ENCODE results near the gene SSPN.

Gene SSPN

DNA sequence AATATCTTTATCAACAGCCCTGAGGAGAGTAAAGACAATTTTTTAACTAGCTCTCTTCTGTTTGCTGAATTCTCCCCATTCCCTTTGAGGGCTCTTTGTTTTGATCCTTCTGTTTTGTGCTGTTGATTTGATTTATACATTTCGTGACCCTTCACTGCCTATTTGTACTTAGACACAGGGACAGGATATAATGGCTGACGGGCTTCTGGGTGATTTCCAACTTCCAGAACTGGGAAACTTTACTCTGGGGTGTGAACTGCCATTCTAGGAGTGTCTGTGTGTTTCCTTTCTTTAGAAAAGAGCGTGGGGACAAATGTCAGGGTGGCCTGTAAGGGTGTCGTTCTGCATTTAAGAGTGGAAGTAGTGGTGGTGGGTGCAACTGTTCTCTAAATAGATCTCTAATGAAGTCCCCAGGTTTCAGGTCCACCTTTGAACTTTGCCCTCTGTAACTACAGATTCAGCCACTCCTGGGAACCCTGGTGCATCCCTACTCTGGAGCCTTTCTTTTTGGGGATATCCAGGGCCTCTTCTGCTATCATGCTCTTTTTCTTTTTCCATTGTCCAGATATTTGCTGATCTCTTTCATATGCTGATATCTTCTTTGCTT lies 22.3 kb upstream of the SSPN start:
- Mint-ChIP-seq H3K9me3 (no peaks in the 10 kb centered on the region), H3K4me1 (ENCODE audit: low read depth) (no peaks in the 10 kb centered on the region), H3K4me3 (no peak overlapping the region), H3K27me3 (peaks cover 21% of the 10 kb centered on the region), H3K27ac (no peak overlapping the region), H3K36me3 (ENCODE audit: low read depth) (no peaks in the 10 kb centered on the region)

DNA sequence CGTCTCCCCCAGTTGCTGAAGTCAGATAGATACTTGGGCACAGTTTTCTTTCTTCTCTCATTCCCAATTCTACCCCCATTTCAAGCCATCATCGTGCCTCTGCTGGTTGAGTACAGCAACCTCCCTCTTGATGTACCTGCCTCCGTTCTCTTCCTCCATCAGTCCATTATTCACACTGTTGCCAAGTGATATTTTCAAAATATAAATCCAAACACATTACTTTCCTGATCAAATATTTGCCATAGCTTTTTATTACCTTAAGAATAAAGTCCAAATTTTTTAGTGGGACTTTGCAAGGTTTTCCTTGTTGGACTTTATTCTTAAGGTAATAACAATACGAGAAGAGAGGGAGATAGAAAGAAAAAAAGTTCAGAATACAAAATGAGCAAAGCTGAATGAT lies 18.6 kb upstream of the SSPN start:
- Mint-ChIP-seq H3K27ac (no peak overlapping the region), H3K4me1 (ENCODE audit: low read depth) (no peaks in the 10 kb centered on the region), H3K27me3 (peaks cover 21% of the 10 kb centered on the region), H3K36me3 (ENCODE audit: low read depth) (no peaks in the 10 kb centered on the region), H3K4me3 (no peak overlapping the region), H3K9me3 (no peaks in the 10 kb centered on the region)

- H3K27ac Mint-ChIP-seq: no peak overlapping the region
- H3K9me3 Mint-ChIP-seq: no peaks in the 10 kb centered on the region
- no peak overlapping the region for H3K4me3 Mint-ChIP-seq
- H3K27me3 Mint-ChIP-seq: peaks cover 25% of the 10 kb centered on the region
- no peaks in the 10 kb centered on the region for H3K4me1 Mint-ChIP-seq (ENCODE audit: low read depth)
- H3K36me3 Mint-ChIP-seq (ENCODE audit: low read depth): no peaks in the 10 kb centered on the region
Observed at GRCh38 chr12:26177283-26177682, 18.1 kb upstream of the SSPN start.

GRCh38 chr12:26179826-26180225 lies 15.5 kb upstream of the SSPN start:
- H3K4me3 Mint-ChIP-seq: no peak overlapping the region
- no peaks in the 10 kb centered on the region for H3K4me1 Mint-ChIP-seq (ENCODE audit: low read depth)
- no peak overlapping the region for H3K27ac Mint-ChIP-seq
- peaks cover 31% of the 10 kb centered on the region for H3K27me3 Mint-ChIP-seq
- H3K36me3 Mint-ChIP-seq (ENCODE audit: low read depth): no peaks in the 10 kb centered on the region
- no peaks in the 10 kb centered on the region for H3K9me3 Mint-ChIP-seq

GRCh38 chr12:26182377-26182776 lies 13.0 kb upstream of the SSPN start:
- H3K4me1 Mint-ChIP-seq (ENCODE audit: low read depth): no peaks in the 10 kb centered on the region
- H3K9me3 Mint-ChIP-seq: no peaks in the 10 kb centered on the region
- H3K27me3 Mint-ChIP-seq: peaks cover 33% of the 10 kb centered on the region

DNA sequence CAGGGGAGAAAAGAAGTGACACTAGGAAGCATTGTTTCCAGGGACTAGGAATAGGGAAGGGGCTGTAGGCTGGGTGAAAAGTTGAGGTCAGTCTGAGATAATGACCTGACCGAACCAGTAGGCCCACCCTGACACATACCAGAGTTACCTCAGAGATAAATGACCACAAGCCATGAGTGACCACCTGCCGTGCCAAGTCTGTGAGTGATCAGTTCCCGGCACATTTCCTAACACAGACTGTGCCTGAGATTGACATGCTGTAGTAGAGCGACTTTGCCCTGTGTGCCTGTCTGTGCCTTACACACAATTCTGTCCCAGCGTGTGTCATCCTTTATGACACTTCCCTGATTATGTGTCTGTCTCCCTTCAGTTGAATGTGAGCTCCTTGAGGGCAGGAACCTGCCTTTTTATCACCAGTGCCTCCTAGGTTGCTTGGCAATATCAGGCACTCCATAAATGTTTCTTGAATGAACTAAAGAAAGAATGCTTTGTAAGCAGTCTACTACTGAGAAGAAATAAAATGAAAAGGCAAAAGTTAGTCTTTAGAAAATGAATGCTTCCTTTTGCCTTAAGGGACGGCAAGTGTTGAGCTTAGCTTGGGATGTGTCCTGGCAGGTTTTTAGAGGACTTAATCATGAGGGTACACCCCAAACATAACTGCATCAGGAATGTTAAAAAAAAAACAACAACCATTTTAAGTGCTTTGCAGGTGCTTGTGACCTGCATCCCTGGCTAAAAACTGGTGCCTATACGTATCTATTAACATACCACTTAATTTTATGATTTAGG lies 9.6 kb upstream of the SSPN start:
- H3K9me3 Mint-ChIP-seq: no peaks in the 10 kb centered on the region
- H3K4me3 Mint-ChIP-seq: no peak overlapping the region
- peaks cover 9% of the 10 kb centered on the region for H3K4me1 Mint-ChIP-seq (ENCODE audit: low read depth)
- H3K27me3 Mint-ChIP-seq: peaks cover 39% of the 10 kb centered on the region
- H3K27ac Mint-ChIP-seq: no peak overlapping the region
- H3K36me3 Mint-ChIP-seq (ENCODE audit: low read depth): no peaks in the 10 kb centered on the region

More at GRCh38 chr12:26182377-26182776, 13.0 kb upstream of the SSPN start:
- Mint-ChIP-seq H3K36me3 (ENCODE audit: low read depth) (no peaks in the 10 kb centered on the region), H3K4me3 (no peak overlapping the region), H3K27ac (no peak overlapping the region)

DNA sequence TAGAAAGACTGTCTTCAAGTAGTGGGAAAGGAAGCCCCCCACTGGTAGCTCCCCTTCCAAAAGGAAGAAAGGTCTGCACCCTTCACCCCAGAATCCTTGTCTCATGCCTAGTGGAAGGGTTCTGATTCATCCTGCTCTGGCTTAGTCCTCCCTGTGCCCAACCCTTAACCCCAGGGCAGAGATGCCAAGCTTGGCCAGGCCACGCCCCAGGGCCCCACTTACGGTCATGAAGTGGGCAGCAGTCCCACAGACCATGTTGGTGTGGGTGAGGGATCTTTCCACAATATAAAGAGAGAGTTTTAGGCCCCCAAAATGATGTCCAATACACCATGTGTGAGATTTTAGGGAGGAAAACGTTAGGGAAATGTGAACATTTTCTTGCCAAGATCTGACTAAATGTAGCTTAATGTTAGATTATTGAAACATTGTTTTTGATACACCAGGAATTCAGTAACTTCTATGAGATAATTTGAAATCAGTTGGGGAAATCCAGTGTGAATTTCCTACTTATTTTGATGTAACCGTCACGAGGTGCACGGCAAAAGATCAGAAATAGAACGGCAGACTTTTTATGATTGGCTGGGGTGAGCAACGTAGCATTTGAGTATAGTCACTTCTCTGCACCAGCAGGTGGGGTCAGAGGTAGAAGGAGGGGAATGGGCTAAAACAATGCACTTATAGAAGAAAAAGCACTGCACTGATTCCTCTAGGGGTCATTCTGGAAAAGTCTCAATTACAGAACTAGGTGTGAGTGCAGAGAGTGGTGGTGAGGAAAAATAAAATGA lies 8.2 kb upstream of the SSPN start:
- Mint-ChIP-seq H3K4me1 (ENCODE audit: low read depth) (peaks cover 9% of the 10 kb centered on the region), H3K4me3 (no peak overlapping the region), H3K27me3 (peaks cover 40% of the 10 kb centered on the region), H3K27ac (no peak overlapping the region), H3K36me3 (ENCODE audit: low read depth) (no peaks in the 10 kb centered on the region), H3K9me3 (no peaks in the 10 kb centered on the region)

DNA sequence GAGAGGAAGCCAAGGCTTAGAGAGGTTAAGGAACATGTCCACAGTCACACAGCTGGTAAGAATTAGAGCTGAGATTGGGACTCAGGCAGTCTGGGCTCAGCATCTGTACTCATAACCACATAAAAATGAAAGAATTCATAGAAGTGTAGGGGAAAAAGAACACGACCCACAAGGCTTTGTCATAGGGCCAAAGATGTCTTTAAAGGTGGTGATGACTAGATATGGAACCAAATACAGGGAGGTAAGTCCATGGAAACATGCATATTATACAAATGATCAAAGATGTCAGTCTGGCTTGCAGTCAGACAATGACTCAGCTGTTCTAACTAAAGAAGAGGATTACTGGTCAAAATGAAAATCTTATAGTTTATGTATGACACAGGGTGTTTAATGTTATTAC lies 7.2 kb upstream of the SSPN start:
- no peak overlapping the region for H3K27ac Mint-ChIP-seq
- H3K4me3 Mint-ChIP-seq: no peak overlapping the region
- H3K36me3 Mint-ChIP-seq (ENCODE audit: low read depth): no peaks in the 10 kb centered on the region
- peaks cover 46% of the 10 kb centered on the region for H3K27me3 Mint-ChIP-seq
- peaks cover 9% of the 10 kb centered on the region for H3K4me1 Mint-ChIP-seq (ENCODE audit: low read depth)
- H3K9me3 Mint-ChIP-seq: no peaks in the 10 kb centered on the region

GRCh38 chr12:26188641-26189040 lies 6.7 kb upstream of the SSPN start:
- Mint-ChIP-seq H3K4me1 (ENCODE audit: low read depth) (peaks cover 9% of the 10 kb centered on the region), H3K4me3 (no peak overlapping the region), H3K27me3 (peaks cover 43% of the 10 kb centered on the region), H3K9me3 (no peaks in the 10 kb centered on the region), H3K36me3 (ENCODE audit: low read depth) (no peaks in the 10 kb centered on the region), H3K27ac (no peak overlapping the region)

- Mint-ChIP-seq H3K4me3 (no peak overlapping the region), H3K27me3 (peaks cover 64% of the 10 kb centered on the region), H3K4me1 (ENCODE audit: low read depth) (peaks cover 19% of the 10 kb centered on the region), H3K27ac (no peak overlapping the region), H3K36me3 (ENCODE audit: low read depth) (no peaks in the 10 kb centered on the region), H3K9me3 (no peaks in the 10 kb centered on the region)
Observed at GRCh38 chr12:26192142-26192541, 3.2 kb upstream of the SSPN start.

GRCh38 chr12:26193539-26193938 lies 1.8 kb upstream of the SSPN start:
- no peaks in the 10 kb centered on the region for H3K36me3 Mint-ChIP-seq (ENCODE audit: low read depth)
- H3K9me3 Mint-ChIP-seq: no peaks in the 10 kb centered on the region
- H3K27me3 Mint-ChIP-seq: peaks cover 68% of the 10 kb centered on the region
- no peak overlapping the region for H3K4me3 Mint-ChIP-seq
- H3K27ac Mint-ChIP-seq: no peak overlapping the region
- peaks cover 9% of the 10 kb centered on the region for H3K4me1 Mint-ChIP-seq (ENCODE audit: low read depth)

DNA sequence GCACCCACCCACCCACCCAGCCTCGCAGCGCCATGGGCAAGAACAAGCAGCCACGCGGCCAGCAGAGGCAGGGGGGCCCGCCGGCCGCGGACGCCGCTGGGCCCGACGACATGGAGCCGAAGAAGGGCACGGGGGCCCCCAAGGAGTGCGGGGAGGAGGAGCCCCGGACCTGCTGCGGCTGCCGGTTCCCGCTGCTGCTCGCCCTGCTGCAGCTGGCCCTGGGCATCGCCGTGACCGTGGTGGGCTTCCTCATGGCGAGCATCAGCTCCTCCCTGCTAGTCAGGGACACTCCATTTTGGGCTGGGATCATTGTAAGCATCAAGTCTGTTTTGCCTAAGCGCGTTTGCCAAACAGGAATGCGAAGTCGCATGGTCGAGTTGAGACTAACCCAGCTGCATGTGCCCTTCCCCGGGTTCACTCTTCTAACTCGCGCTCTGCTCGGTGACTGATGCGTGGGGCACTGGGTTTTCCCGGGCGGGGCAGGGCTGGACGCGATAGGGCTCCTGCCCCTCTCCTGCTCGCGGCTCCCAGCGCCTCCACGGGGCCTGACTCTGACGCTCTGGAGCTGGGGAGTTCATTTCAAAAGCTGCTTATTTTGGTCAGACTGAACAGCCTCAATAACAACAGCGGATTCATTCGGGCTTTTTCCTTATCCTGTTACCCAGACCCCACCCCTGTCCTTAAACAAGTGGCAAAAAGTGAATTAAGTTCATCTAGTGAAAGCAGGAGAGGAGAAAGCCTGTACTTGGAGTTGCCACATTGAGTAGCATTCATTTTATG lies 458 bp downstream of the SSPN start:
- H3K36me3 Mint-ChIP-seq (ENCODE audit: low read depth): no peaks in the 10 kb centered on the region
- peak overlapping the region; percentile 78 for H3K4me3 Mint-ChIP-seq
- no peak overlapping the region for H3K27ac Mint-ChIP-seq
- peaks cover 9% of the 10 kb centered on the region for H3K4me1 Mint-ChIP-seq (ENCODE audit: low read depth)
- H3K27me3 Mint-ChIP-seq: peaks cover 70% of the 10 kb centered on the region
- H3K9me3 Mint-ChIP-seq: no peaks in the 10 kb centered on the region

DNA sequence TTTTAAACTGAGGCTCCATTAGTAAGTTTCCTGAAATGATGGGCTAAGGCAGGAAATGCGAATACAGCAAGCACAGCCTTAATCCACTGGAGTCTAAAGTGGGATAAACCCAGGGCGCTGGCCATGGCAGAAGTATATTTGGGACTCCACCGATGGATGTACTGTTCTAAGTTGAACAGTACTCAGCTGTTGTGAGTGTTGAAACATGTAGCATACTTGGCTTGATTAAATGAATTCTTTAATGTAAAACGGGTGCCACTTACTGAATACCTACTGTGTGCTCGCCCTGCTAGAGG lies 996 bp downstream of the SSPN start:
- H3K4me3 Mint-ChIP-seq: peak overlapping the region; percentile 78
- peaks cover 67% of the 10 kb centered on the region for H3K27me3 Mint-ChIP-seq
- H3K4me1 Mint-ChIP-seq (ENCODE audit: low read depth): peaks cover 9% of the 10 kb centered on the region
- H3K36me3 Mint-ChIP-seq (ENCODE audit: low read depth): no peaks in the 10 kb centered on the region
- no peak overlapping the region for H3K27ac Mint-ChIP-seq
- H3K9me3 Mint-ChIP-seq: no peaks in the 10 kb centered on the region

DNA sequence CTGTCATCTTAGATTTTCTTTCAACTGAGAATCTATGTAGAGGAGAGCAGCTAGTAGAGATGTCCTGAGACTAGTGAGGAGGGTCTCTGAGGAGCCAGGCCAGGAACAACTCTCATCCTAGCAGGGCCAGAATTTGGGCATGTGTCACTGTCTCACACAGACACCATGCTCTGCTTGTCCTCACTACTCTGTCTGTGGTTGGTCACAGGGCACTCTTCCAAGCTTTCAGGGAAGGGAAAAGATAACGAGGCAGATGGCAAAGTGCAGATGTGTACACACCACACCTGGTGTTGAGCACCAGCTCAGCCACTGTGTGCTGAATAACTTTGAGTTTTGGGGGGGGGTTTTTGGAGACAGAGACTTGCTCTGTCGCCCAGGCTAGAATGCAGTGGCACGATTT lies 2.5 kb downstream of the SSPN start:
- H3K36me3 Mint-ChIP-seq (ENCODE audit: low read depth): no peaks in the 10 kb centered on the region
- no peaks in the 10 kb centered on the region for H3K9me3 Mint-ChIP-seq
- peaks cover 63% of the 10 kb centered on the region for H3K27me3 Mint-ChIP-seq
- H3K4me3 Mint-ChIP-seq: no peak overlapping the region
- peaks cover 9% of the 10 kb centered on the region for H3K4me1 Mint-ChIP-seq (ENCODE audit: low read depth)
- no peak overlapping the region for H3K27ac Mint-ChIP-seq

DNA sequence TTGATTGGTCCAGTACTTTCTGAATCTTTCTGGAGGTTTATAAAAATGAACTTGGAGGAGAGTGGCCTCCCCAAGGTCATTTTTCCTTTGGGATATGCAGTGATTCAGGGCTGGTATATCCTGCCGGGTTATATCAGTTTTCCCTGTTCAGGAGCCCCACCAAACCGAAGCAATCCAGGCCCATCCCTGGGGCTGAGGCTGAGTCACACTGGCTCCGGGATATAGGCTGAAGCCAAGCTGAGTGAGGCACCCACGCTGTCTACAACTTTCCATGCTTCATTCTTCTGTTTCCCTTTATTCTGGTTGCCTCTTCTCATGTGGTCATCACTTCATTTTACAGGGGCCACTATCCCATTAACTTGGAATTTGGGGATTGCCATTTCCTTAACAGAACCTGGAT lies 3.4 kb downstream of the SSPN start:
- Mint-ChIP-seq H3K4me1 (ENCODE audit: low read depth) (peaks cover 9% of the 10 kb centered on the region), H3K4me3 (no peak overlapping the region), H3K27ac (no peak overlapping the region), H3K36me3 (ENCODE audit: low read depth) (no peaks in the 10 kb centered on the region), H3K9me3 (no peaks in the 10 kb centered on the region), H3K27me3 (peaks cover 60% of the 10 kb centered on the region)

Measured in stimulated activated naive CD8-positive, alpha-beta T cell treated with anti-CD3 and anti-CD28 coated beads, Interleukin-15, Interleukin-2, amounts not matched to agents 100 ng/mL and 50 ng/mL, for 24 hours (primary cell).